G401 (cell line): ENCODE measurements around the gene THBS2. TPM values are rescaled to one million over a fixed set of nuclear protein-coding genes. Genes with fewer than 3 reads are reported as not detected.

Experiments
- DNase-seq: peaks from one replicate; pipeline ENCODE4 v3.0.0-alpha.2; 2015; ENCODE audit warnings: low spot score
- in situ Hi-C: cut with HindIII; loops from 2 replicates; pipeline ENCODE4 v1.10.0; 2016; ENCODE audit warnings: low sequenced_read_pairs, mixed read lengths
- total RNA-seq: library from RNA; depleted of rRNA; stranded (reverse); fragments of >200 nt; shearing (Covaris generic); gene quantifications from 2 replicates; pipeline ENCODE4 v1.2.3, GENCODE V29; 2014

THBS2 gene
- total RNA-seq, 1 experiment from 2014 or later: 0.14 TPM

DNA sequence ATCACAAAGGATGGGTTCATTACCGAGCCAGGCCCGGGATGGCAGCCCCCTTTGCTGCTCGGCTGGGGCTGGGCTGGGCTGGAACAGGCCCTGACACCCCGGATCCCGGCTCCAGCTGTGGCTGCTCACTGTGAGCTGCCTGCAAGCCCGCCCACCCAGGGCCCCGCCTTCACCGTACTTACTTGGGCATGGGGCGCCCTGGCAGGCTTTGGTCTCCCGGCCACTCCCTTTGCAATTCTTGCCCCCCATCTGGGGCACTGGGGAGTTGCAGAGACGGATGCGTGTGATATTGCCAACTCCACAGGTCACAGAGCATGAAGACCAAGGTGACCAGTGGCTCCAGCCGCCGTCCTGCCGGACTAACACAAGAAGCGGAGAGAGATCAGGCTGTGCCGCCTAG lies 16.7 kb downstream of the THBS2 start:
- no peak for DNase-seq
- in situ Hi-C loops: no loop called here

DNA sequence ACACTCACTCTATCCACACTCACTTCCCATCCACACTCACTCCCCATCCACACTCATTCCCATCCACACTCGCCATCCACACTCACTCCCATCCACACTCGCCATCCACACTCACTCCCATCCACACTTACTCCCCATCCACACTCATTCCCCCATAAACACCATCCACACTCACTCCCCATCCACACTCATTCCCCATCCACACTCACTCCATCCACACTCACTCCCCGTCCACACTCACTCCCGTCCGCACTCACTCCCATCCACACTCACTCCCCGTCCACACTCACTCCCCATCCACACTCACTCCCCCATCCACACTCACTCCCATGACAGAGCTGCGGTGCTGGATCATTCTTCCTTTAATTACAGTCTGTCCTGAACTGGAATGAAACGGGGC lies 17.1 kb downstream of the THBS2 start:
- DNase-seq: no peak
- in situ Hi-C loops: no loop called here

DNA sequence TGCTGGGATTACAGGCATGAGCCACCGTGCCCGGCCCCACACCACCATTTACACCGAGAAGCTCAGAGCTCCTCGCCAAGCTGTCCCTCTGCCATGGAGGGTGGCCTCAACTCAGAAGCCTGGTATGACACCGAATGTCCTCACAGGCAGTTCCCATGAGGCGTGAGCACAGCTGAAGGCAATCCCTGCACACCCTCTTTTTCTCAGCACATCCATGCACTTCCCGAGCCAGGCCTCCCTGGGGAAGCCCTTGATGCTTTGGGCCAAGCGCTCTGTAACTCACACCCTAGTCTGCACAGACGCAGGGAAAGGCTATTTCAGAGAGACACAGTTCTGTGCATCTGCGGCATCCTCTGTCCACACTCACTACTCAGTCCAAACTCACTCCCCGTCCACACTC lies 18.4 kb downstream of the THBS2 start:
- DNase-seq: no peak
- in situ Hi-C loops: no loop called here

DNA sequence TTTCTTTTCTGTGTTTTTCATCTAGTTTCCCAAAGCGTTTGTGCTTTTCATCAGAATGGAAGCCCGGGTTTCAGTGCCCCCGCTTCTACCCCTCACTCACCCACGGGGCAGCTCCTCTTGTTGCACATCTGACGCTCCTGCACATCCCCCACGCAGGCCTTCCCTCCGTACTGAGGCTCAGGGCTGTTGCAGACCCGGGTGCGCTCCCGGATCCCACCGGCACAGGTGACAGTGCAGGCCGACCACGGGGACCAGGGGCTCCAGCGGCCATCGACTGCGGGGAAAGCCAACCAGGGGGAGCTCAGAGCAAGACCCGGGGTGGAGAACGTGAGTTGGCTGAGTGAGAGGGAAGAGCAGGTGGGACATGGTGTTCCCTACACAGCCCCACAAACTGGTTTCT lies 19.0 kb downstream of the THBS2 start:
- DNase-seq: no peak

DNA sequence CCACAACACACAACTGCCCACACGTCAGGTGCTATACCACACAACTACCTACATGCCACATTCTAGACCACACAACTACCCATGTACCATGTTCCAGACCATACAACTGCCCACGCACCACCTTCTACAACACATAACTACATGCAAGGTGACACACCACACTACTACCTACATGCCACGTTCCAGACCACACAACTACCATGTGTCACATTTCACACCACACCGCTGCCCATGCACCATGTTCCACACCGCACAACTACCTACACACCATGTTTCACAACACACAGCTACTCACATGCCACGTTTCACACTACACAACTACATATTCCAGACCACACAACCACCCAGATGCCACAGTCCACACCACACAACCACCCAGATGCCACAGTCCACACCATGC lies 19.8 kb downstream of the THBS2 start:
- DNase-seq: no peak
- in situ Hi-C loops: no loop called here

More for the DNA sequence above, 19.0 kb downstream of the THBS2 start:
- in situ Hi-C loops: no loop called here

DNA sequence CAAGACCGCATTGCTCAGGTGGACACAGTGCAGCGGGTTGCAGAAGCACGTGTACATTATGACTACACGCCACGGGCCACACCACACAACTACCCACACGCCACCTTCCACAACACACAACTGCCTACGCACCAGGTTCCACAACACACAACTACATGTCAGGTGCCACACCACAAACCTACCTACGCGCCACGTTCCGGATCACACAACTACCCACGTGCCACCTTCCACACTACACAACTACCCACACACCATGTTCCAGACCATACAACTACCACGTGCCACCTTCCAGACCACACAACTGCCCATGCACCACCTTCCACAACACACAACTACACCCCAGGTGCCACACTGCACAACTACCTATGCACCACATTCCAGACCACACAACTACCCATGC lies 20.5 kb downstream of the THBS2 start:
- DNase-seq: no peak
- in situ Hi-C loops: no loop called here

DNA sequence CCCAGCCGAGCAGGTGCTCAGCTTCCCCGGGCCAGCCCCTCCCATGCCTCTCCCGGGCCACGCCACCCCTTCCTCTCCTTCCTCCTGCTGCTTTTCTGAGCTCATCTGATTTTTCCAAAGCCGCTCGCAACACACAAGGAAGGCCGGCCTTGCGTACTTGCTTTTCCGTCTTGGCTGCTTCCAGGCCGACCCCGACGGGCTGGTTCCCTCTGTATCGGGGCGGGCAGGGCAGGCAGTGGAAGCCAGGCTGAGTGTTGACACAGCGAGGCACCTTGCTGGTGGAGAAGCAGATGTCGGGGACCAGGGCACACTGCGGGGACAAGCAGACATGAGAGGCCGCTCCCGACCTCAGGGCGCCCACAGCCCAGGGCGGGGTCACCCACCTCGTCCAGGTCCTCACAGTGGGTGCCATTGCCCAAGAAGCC lies 21.1 kb downstream of the THBS2 start:
- in situ Hi-C loops: no loop called here
- DNase-seq: no peak

DNA sequence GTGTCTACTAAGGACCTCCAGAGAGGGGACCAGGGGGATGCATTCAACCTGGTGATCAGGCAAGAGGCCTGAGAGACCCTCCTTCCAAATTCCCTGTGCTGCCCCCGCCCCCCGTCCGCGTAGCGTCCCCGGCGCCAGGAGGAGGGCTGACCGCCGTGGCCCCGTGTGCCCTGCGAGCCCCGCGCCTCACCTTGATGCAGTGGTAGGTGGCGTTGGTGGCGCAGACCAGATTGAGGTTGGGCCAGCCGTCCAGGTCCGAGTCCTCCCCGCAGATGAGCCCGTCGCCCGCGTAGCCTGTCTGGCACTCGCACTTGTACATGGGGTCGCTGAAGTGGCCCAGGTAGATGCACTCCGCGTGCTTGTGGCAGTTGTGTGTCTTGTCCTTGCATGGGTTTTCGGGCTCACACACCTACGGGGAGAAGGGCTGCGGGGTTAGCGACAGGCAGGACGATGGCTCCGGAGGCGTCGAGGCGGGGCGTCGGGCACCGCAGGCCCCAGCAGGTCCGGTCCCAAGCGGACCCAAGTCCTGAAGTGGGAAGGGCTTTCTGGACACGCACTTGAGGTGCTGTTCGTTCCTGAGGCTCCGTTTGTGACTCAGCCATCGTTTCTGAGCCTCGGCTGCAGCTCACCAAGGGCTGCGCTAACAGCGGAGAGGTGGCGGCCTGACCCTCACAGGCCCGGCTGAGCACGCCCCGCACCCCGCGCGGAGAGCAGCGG lies 21.7 kb downstream of the THBS2 start:
- in situ Hi-C loops: no loop called here
- DNase-seq: no peak

DNA sequence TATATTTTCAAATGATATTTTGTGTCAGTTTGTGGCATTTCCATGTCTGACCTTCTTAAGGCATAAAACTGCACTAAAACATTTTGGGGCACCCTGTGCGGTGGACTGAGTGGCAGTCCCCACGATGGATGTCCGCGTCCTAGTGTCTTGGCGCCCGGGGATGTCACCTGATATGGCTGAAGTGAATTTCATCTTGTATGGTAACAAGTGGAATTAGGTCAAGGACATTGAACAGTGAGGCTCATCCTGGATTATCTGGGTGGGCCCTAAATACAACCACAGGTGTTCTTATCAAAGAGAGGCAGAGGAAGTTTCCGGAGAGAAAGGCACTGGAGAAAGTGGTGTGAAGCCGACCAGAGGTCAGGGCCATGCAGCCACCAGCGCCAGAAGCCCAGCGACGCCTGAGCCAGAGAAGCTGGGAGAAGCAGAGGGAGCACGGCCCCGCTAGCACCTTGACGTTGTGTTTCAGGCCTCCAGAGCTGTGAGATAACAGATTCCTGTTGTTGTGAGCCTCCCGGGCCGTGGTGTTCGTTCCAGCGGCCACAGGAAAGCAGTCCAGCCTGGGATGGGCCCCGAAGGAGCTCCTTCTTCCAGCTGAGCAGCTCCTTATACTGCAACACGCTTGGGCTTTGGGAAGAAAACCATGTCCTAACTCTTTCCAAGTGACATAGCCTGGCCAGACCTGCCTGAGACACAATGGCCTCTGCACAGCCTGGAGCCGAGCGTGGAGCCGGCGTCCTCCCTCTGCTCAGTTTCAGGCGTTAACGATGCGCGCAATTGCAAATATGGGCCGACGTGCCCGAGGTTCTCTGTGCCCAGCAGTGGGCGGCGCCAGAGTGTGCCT lies 22.5 kb downstream of the THBS2 start:
- DNase-seq: no peak
- in situ Hi-C loops: no loop called here

DNA sequence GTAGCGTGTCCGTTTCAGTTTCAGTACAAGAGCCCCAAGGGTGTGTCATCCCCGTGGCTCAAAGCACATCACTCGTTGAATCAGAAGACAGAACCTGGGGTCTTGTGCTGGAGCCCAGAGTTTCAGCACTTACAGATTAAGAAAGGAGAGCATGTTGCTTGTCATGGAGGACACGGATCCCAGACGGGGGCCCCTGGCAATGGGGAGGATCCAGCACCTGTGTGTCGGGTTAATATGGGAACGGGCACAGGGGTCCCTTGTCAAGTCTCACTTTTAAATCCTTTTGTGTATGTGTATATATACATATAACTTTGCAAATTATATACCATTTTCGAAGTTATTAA lies 23.4 kb downstream of the THBS2 start:
- DNase-seq: no peak
- in situ Hi-C loops: no loop called here

DNA sequence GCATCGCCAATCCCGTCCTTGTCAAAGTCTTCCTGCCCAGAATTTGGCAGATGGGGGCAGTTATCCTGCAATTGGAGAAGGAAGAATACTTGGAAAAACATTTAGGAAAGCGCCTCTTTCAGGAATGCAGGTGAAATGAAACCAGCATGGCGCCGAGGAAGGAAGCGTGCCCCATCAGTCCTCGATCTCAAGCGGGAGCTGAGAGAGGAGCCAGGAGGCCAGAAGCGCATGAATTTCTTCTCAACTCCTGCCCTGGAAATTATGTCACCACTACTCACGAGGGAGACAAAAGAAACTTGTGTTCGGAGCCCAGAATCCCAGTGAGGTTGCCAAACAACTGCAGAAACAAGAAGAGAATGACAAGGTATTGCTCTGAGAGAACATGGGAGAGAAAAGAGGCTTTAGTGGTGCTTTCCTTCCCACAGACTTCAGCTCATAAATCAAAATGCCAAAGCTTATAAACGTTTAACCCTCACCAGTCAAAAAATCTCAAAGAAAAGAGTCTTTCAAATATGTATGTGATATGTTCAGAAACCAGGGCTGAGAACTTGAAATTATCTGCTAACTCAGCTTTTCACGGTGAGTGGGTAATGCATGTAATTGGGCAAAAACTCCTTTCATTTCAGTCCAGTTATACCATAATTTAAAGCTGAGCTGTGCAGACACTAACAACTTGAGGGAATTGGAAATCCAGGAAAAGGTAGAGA lies 23.9 kb downstream of the THBS2 start:
- in situ Hi-C loops: no loop called here
- no peak for DNase-seq

DNA sequence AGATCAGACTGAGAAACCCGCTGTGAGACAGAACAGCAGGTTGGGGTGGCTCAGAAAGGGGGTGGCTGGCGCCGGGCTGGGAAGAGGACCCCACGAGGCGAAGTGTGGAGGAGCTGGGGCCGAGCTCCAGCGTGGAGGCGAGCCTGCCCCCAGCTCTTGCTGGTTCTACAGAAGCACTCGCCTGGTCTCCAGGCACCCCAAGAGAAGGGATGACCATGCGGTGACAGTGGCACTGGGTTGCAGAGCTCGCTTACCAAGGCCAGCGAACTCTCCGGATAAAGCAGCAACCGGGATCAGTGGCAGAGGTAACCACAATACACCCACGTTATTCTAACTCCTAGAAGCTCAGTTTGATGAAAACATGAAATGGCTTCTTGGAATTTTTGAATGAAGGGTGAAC lies 26.5 kb downstream of the THBS2 start:
- in situ Hi-C loops: no loop called here
- no peak for DNase-seq

DNA sequence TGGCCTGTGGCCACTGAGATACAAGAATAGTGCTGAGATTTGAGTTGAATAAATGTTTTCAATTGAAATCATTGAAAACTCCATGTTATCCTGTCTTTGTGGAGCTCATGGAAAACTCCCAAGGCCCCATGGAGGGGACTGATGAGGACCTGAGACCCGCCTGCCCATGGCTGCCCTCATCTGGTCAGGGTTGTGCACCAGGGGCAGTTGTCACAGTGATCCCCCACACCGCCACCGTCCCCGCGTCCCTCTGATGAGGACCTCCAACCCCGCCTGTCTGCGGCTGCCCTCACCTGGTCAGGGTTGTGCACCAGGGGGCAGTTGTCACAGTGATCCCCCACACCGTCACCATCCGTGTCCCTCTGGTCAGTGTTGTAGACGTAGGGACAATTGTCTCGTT lies 27.8 kb downstream of the THBS2 start:
- in situ Hi-C loops: no loop called here
- DNase-seq: no peak

DNA sequence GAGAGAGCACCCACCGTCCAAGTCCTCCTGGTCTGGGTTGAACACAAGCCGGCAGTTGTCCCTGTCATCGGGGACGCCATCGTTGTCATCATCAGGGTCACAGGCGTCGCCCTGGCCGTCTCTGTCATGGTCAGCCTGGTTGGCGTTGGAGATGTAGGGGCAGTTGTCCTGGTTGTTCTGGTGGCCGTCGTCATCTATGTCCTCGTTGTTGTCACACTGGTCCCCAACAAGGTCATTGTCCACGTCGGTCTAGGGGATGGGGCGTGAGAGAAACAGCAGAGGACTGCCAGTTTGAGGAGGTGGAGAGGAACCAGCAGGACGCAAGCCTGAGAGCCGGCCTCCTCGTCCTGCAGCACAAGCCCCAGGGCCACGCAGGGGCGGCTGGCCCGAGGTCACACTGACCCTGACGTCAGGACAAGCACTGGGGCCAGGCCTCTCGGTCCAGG lies 28.5 kb downstream of the THBS2 start:
- in situ Hi-C loops: no loop called here
- no peak for DNase-seq

DNA sequence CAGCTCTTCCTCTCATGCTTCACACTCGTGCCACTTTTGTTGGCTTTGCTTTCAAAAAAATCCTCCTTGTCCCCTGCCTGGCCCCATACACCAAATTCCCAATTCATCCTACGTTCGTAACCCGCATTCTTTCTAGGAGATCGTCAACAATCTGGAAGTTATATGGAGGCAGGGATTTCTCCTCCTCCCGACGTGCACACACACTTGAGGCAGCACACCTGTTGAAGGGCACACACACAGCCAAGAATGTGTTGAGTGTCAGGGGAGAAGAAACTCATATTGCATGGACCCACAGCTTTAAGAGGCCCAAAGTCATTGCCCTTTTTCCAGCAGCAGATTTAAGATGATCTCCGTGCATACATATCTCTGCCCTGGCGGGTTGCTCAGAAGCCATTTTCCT lies 28.9 kb downstream of the THBS2 start:
- DNase-seq: no peak
- in situ Hi-C loops: no loop called here

DNA sequence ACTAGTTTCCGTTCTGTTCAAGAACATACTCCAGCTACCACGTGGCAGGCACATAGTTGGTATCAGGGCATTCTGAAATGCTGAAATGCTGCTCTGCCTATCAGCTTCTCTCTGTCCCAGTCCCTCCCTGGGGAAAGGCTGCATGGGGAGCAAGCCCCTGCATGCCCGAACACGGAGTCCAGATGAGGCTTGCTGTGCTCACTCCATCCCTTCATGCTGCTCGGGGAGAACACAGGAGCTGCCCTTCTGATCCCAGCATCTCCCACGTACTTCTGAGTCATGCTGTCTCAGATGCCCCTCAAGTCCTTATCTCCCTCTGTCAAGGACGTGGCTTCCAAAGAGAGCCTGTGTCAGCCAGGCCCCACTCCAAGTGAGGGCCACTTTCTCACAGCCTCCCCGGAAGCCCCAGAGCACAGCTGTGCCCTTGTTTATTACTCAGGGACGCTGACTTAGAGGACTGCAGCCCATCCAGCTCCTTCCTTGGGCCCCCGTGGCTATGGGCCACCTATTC lies 29.4 kb downstream of the THBS2 start:
- in situ Hi-C loops: no loop called here
- DNase-seq: no peak

DNA sequence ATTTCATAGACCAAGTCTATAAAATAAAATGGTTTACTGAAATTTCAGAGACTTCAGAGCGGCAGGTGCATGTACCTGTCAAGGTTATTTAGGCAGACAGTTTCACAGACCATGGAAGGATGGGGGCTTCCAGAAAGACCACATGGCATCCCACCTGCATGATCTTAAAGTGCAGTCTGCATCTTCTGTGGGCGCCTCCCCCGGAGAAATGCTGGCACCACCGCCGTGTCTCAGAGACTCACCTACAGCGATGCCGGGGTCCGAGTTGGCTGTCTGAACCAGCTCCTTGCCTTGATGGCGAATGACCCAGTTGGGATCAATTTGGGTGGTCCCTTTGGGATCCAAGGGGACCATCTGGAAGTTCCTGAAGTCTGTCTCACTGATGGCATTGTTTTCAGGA lies 30.6 kb downstream of the THBS2 start:
- no peak for DNase-seq
- in situ Hi-C loops: no loop called here

DNA sequence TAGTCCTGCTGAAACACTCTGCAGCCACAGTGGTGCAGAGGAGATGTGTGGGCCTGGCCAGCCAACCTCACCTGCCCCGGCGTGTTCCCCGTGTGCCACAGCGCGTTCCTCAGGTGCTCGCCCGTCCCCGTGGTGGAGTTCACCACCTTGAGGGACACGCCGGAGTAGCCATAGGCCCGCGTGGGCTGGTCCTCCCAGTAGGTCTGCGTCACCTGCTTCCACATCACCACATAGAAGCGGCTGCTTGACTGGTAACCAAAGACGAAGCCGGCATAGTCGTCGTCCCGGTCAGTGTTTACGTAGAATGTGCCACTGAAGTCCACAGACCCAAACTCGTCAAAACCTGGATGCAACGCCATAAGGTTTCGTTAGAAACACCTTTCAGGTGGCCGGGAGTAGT lies 31.5 kb downstream of the THBS2 start:
- no peak for DNase-seq
- in situ Hi-C loops: no loop called here

DNA sequence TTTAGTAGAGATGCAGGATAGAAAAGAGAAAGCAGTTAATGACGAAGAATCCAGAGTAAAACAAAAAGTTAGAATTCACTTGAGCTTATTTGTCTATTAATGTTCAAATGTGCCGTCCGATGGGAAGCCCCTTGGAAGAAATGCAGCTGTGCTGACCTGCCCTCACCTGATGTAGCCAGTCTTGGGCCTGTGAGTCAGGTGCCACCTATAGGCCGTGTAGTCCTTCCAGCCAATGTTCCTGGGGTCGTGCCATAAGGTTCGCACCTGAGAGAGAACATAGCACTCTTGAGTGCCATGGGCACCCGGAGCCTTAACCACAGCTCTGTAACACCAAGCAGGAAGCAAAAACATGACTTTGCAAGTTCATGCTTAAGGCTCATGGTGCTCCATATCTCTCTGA lies 32.4 kb downstream of the THBS2 start:
- DNase-seq: no peak
- in situ Hi-C loops: no loop called here
